Endothelial cell (in vitro differentiated cells): ENCODE measurements around the gene GMPR. TPM values are rescaled to one million over a fixed set of nuclear protein-coding genes. Genes with fewer than 3 reads are reported as not detected.

Source experiments
- DNase-seq: peaks from one replicate; pipeline ENCODE4 v3.0.0; 2021; ENCODE audit warnings: low spot score
- H3K27ac Mint-ChIP-seq: one replicate; pipeline ENCODE4 v1.8.0; 2021; ENCODE audit warnings: mixed read lengths, inconsistent platforms; ENCODE audit not compliant: unreplicated experiment
- H3K27me3 Mint-ChIP-seq: one replicate; pipeline ENCODE4 v1.8.0; 2021; ENCODE audit warnings: mild to moderate bottlenecking, moderate library complexity, mixed read lengths, inconsistent platforms; ENCODE audit not compliant: unreplicated experiment
- H3K36me3 Mint-ChIP-seq: one replicate; pipeline ENCODE4 v1.8.0; 2021; ENCODE audit warnings: mild to moderate bottlenecking, low read depth, mixed read lengths, inconsistent platforms; ENCODE audit not compliant: unreplicated experiment
- H3K4me1 Mint-ChIP-seq: one replicate; pipeline ENCODE4 v1.8.0; 2021; ENCODE audit warnings: mild to moderate bottlenecking, mixed read lengths, inconsistent platforms; ENCODE audit not compliant: unreplicated experiment
- H3K4me3 Mint-ChIP-seq: one replicate; pipeline ENCODE4 v1.8.0; 2021; ENCODE audit warnings: mild to moderate bottlenecking, mixed read lengths, inconsistent platforms; ENCODE audit not compliant: unreplicated experiment
- H3K9me3 Mint-ChIP-seq: one replicate; pipeline ENCODE4 v1.8.0; 2021; ENCODE audit warnings: mixed read lengths, inconsistent platforms; ENCODE audit not compliant: unreplicated experiment
- CTCF ChIP-seq: fragments of 200-600 bp; sonication (generic); IDR thresholded peaks from one replicate; pipeline ENCODE4 v1.5.0; 2021; ENCODE audit warnings: antibody characterized with exemption; ENCODE audit not compliant: unreplicated experiment
- total RNA-seq: library from RNA; stranded (reverse); fragmentation: NEBNext Ultra II Directional; extraction: Animal tissue kit (Norgen Biotek cat#: 25700); gene quantifications from one replicate; pipeline ENCODE4 v1.2.1, GENCODE V29; 2021; ENCODE audit not compliant: unreplicated experiment

GMPR gene
- total RNA-seq, 1 donor from 2014 or later: 1.8 TPM

- Mint-ChIP-seq H3K27ac (no peak overlapping the region), H3K9me3 (no peaks in the 10 kb centered on the region), H3K4me3 (no peak overlapping the region), H3K27me3 (no peaks in the 10 kb centered on the region), H3K4me1 (peaks cover 6% of the 10 kb centered on the region), H3K36me3 (no peaks in the 10 kb centered on the region)
- peak; percentile 91 for TF ChIP-seq CTCF
- no peak for DNase-seq
Observed at GRCh38 chr6:16316741-16317251, 78.4 kb downstream of the GMPR start.

- Mint-ChIP-seq H3K4me3 (no peak overlapping the region), H3K27ac (no peak overlapping the region), H3K27me3 (no peaks in the 10 kb centered on the region), H3K36me3 (no peaks in the 10 kb centered on the region), H3K9me3 (no peaks in the 10 kb centered on the region), H3K4me1 (peaks cover 6% of the 10 kb centered on the region)
- TF ChIP-seq CTCF: no peak
- no peak for DNase-seq
Observed at GRCh38 chr6:16318538-16318937, 80.2 kb downstream of the GMPR start.

- Mint-ChIP-seq H3K4me3 (no peak overlapping the region), H3K27ac (peak overlapping the region; percentile 24), H3K9me3 (no peaks in the 10 kb centered on the region), H3K27me3 (no peaks in the 10 kb centered on the region), H3K4me1 (peaks cover 6% of the 10 kb centered on the region), H3K36me3 (no peaks in the 10 kb centered on the region)
- TF ChIP-seq CTCF: no peak
- no peak for DNase-seq
Observed at GRCh38 chr6:16318953-16319720, 80.8 kb downstream of the GMPR start.

- Mint-ChIP-seq H3K27ac (no peak overlapping the region), H3K4me3 (no peak overlapping the region), H3K36me3 (no peaks in the 10 kb centered on the region), H3K27me3 (peaks cover 1% of the 10 kb centered on the region), H3K9me3 (no peaks in the 10 kb centered on the region), H3K4me1 (peaks cover 6% of the 10 kb centered on the region)
- no peak for DNase-seq
- no peak for TF ChIP-seq CTCF
Observed at GRCh38 chr6:16319813-16320532, 81.6 kb downstream of the GMPR start.
